Uterus (tissue), 4 donors: ENCODE measurements around the gene TMEM183A. TPM values are rescaled to one million over a fixed set of nuclear protein-coding genes. Genes with fewer than 3 reads are reported as not detected.
"Not testable (repeated sequence)": the region's sequence is repeated elsewhere in the genome, so short reads cannot be mapped to it uniquely, and the experiment has no call there.

Experiments used
- DNase-seq, 2 donors: peaks; one replicate each; pipeline ENCODE4 v3.0.0-alpha.2; 2019 to 2020
- H3K27ac ChIP-seq, 2 donors: fragments of 200-600 bp; sonication (generic); 1 replicate in 1 of 2; 2 replicates in 1 of 2; pipeline ENCODE4 v1.5.1; 2016 to 2018
- H3K27me3 ChIP-seq, 2 donors: fragments of 200-600 bp; sonication (generic); one replicate each; pipeline ENCODE4 v1.5.1; 2018 to 2019; ENCODE audit warnings: control low read depth in 1 of 2
- H3K36me3 ChIP-seq, 2 donors: fragments of 200-600 bp; sonication (generic); one replicate each; pipeline ENCODE4 v1.5.1; 2019; ENCODE audit warnings: control low read depth in 1 of 2
- H3K4me1 ChIP-seq, 2 donors: fragments of 200-600 bp; sonication (generic); one replicate each; pipeline ENCODE4 v1.5.1; 2018 to 2019; ENCODE audit warnings: control low read depth in 1 of 2
- H3K4me3 ChIP-seq, 2 donors: fragments of 200-600 bp; sonication (generic); 1 replicate in 1 of 2; 2 replicates in 1 of 2; pipeline ENCODE4 v1.5.1; 2018 to 2019; ENCODE audit warnings: mild to moderate bottlenecking in 1 of 2
- H3K9me3 ChIP-seq, 2 donors: fragments of 200-600 bp; sonication (generic); one replicate each; pipeline ENCODE4 v1.5.1; 2019; ENCODE audit warnings: control low read depth in 1 of 2
- POLR2A ChIP-seq, 2 donors: fragments of 450-650 bp; IDR thresholded peaks; one replicate each; pipeline ENCODE4 v1.6.1; 2016; ENCODE audit warnings: antibody characterized with exemption in 2 of 2, mild to moderate bottlenecking in 1 of 2, moderate library complexity in 1 of 2
- intact Hi-C: fragments of 100-400 bp; cut with DNase I; formaldehyde crosslinking; loops from one replicate; pipeline ENCODE4 v1.15.1; 2023; ENCODE audit warnings: low total_unique reads
- total RNA-seq, 4 donors: library from RNA; depleted of rRNA in 3 of 4; stranded (reverse); fragments of >200 nt in 3 of 4; gene quantifications; one replicate each; pipeline versions ENCODE4 v1.1.0 to v1.2.4, GENCODE V29; 2014 to 2023
- TF ChIP-seq, protein P1 (sequence below), 4 experiments: fragments of 200-600 bp in 2 of 4; fragments of 450-650 bp in 2 of 4; sonication (generic) in 2 of 4; IDR thresholded peaks; one replicate each; pipeline ENCODE4 v1.5.1; 2016 to 2019; ENCODE audit warnings: antibody characterized with exemption in 4 of 4, mild to moderate bottlenecking in 2 of 4, moderate library complexity in 1 of 4
- donor health status: DM: yes; HTN: yes; CAD: no.

TMEM183A gene
- total RNA-seq, 4 donors from 2014 or later, result 25.9 to 109 (median 68.1) TPM

DNA sequence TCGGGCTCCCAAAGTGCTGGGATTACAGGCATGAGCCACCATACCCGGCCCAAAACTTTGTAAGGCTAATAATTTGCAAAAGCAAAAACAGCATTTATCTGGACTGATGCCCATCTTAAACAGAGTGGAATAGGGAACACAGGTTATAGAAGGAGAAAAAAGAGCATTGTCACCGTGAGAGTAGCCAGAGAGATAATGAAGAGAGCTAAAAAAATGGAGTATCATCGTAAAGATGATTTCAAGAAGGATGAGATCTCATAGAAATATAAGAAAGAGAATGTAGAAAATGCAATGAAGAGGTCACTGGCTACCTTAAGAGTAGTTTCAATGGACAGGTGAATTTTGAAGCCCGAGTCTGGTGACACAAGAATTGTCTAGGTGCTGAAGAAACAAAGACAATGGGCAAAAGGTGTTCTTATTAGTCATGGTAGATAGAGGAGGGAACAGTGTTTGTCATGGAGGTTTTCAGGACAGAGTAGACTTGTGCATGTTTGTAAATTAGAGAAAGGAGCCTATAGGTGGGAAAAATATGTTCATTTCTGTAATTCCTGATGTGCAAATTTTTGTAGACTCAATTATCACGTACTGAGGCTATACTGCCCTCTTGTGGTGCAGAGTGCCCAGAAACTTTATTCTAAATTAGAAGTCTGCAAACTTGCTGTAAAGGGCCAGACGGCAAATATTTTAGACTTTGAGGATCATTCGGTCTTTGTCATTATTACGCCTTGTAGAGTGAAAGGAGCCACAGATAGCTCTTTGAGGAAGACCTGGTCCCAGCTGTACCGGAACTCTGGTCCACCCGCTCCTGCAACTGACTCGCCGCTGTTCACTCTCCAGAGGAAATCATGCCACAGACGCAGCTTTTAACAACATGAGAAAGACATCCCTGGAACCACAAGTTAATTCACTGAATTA lies 8.1 kb upstream of the TMEM183A start:
- DNase-seq, result peak; percentile 24 to 46
- Histone ChIP-seq H3K4me3 (no peak overlapping the region), H3K4me1 (no peaks in the 10 kb centered on the region), H3K27me3 (no peaks in the 10 kb centered on the region), H3K36me3 (no peaks in the 10 kb centered on the region), H3K9me3 (no peaks in the 10 kb centered on the region), H3K27ac (no peak overlapping the region)
- intact Hi-C loops, result no loop called here
- no peak for TF ChIP-seq POLR2A (IDR thresholded peaks at IDR 0.05)
- TF ChIP-seq, protein P1, sequence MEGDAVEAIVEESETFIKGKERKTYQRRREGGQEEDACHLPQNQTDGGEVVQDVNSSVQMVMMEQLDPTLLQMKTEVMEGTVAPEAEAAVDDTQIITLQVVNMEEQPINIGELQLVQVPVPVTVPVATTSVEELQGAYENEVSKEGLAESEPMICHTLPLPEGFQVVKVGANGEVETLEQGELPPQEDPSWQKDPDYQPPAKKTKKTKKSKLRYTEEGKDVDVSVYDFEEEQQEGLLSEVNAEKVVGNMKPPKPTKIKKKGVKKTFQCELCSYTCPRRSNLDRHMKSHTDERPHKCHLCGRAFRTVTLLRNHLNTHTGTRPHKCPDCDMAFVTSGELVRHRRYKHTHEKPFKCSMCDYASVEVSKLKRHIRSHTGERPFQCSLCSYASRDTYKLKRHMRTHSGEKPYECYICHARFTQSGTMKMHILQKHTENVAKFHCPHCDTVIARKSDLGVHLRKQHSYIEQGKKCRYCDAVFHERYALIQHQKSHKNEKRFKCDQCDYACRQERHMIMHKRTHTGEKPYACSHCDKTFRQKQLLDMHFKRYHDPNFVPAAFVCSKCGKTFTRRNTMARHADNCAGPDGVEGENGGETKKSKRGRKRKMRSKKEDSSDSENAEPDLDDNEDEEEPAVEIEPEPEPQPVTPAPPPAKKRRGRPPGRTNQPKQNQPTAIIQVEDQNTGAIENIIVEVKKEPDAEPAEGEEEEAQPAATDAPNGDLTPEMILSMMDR (IDR thresholded peaks at IDR 0.05), result peak; percentile 58 to 74 (median 68)

DNA sequence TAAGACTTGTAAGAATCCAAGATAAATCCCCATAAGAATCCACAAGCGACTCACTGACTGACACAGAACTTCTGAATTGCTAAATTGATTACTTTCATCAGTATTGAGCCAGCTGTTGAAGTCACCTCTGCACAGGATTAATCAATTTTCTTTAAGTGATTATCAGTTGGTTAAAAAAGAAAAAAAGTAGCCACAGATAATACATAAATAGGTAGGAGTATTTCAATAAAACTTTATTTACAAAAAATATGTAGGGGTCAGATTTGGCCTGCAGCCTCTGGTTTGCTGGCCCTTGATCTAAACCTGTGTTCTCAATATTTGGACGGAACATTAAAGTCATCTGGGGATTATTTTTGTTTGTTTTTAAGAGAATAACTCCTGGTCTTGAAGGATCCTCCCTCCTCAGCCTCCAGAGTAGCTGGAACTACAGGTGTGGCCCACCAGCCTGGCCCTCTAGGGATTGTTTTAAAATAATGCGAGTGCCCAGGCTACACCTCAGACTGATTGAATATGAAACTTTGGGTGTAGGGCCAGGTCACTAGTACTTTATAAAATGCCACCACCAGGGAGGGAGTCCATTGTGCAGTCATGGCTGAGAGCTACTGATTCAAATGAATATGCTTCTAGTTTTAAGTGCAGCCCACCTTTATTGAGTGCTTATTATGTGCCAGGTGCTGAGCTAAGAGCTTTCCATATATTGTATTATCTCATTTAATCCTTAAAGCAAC lies 6.8 kb upstream of the TMEM183A start:
- DNase-seq, result no peak
- Histone ChIP-seq H3K9me3 (no peaks in the 10 kb centered on the region), H3K36me3 (no peaks in the 10 kb centered on the region), H3K4me1 (no peaks in the 10 kb centered on the region), H3K27me3 (no peaks in the 10 kb centered on the region), H3K27ac (no peak overlapping the region), H3K4me3 (no peak overlapping the region)
- intact Hi-C loops, result no loop called here
- TF ChIP-seq POLR2A (IDR thresholded peaks at IDR 0.05), result no peak
- TF ChIP-seq, protein P1 (IDR thresholded peaks at IDR 0.05), result no peak

DNA sequence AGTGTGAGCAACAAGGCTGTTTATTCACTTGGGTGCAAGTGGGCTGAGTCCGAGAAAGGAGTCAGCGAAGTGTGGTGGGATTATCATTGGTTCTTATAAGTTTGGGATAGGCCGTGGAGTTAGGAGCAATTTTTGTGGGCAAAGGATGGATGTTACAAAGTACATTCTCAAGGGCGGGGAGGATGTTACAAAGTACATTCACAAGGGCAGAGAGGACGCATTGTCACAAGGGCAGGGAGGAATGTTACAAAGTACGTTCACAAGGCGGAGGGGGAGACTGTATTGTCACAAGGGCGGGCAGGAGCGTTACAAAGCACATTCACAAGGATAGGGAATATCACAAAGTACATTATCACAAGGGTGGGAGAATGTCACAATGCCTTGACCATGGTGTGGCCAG lies 5.2 kb upstream of the TMEM183A start:
- no peaks in the 10 kb centered on the region for H3K36me3 ChIP-seq
- DNase-seq, result no peak
- no peak overlapping the region for H3K27ac ChIP-seq
- no peak for TF ChIP-seq POLR2A (IDR thresholded peaks at IDR 0.05)
- TF ChIP-seq, protein P1 (IDR thresholded peaks at IDR 0.05), result no peak
- intact Hi-C loops, result no loop called here
- H3K4me3 ChIP-seq, result no peak overlapping the region
- H3K4me1 ChIP-seq, result no peaks in the 10 kb centered on the region
- H3K9me3 ChIP-seq, result no peaks in the 10 kb centered on the region
- H3K27me3 ChIP-seq, result no peaks in the 10 kb centered on the region

DNA sequence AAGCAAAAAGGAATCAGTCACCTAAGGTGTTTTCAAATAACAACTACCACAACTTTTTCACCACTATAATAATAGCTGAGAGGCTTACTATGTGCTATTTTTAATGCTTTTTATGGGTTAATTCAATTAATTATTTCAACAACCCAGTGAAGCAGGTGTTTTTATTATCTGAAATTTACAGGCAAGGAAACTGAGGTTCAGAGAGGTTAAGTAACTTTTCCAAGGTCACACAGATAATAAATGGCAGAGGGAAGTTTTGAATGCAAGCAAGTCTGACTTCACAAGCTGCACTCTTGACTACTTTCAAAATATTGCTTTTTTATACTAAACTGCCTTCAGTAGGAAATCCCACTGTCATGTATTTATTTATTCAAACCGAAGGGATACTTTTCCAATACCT lies 4.2 kb upstream of the TMEM183A start:
- Histone ChIP-seq H3K27ac (no peak overlapping the region), H3K27me3 (no peaks in the 10 kb centered on the region), H3K36me3 (no peaks in the 10 kb centered on the region), H3K4me3 (no peak overlapping the region), H3K4me1 (no peaks in the 10 kb centered on the region), H3K9me3 (no peaks in the 10 kb centered on the region)
- no peak for DNase-seq
- TF ChIP-seq POLR2A (IDR thresholded peaks at IDR 0.05), result no peak
- TF ChIP-seq, protein P1 (IDR thresholded peaks at IDR 0.05), result no peak
- intact Hi-C loops, result no loop called here

DNA sequence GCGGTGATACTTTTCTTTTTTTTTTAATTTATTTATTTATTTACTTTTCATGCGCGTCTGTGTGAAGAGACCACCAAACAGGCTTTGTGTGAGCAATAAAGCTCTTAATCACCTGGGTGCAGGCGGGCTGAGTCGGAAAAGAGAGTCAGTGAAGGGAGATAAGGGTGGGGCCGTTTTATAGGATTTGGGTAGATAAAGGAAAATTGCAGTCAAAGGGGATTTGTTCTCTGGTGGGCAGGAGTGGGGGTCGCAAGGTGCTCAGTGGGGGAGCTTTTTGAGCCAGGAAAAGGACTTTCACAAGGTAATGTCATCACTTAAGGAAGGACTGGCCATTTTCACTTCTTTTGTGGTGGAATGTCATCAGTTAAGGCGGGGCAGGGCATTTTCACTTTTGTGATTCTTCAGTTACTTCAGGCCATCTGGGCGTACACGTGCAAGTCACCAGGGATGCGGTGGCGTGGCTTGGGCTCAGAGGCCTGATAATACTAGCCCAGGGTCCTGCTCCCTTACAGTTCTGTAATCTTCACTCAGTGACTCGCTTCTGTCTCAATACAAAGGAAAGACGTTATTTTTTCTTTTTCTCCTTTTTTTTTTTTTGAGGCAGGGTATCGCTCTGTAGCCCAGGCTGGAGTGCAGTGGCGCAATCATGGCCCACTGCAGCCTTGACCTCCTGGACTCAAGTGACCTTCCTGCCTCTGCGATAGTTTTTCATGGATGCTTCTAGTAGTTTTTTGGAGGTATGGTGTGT lies 1.6 kb upstream of the TMEM183A start:
- H3K27me3 ChIP-seq, intact Hi-C loops, H3K27ac ChIP-seq, H3K4me3 ChIP-seq, H3K36me3 ChIP-seq, H3K9me3 ChIP-seq, DNase-seq, H3K4me1 ChIP-seq: not testable (repeated sequence)
